Colonic mucosa (tissue), 4 donors: Measurements from ENCODE around the gene HPGDS. TPM values are rescaled to one million over a fixed set of nuclear protein-coding genes. Genes with fewer than 3 reads are reported as not detected.
"Not testable (repeated sequence)": the region's sequence is repeated elsewhere in the genome, so short reads cannot be mapped to it uniquely, and the experiment has no call there.

ENCODE experiments used
- DNase-seq: peaks from one replicate; pipeline ENCODE4 v3.0.0-alpha.2; 2020
- H3K27ac ChIP-seq: fragments of 200-600 bp; one replicate; pipeline ENCODE4 v1.8.0; 2021
- H3K27me3 ChIP-seq: fragments of 200-600 bp; one replicate; pipeline ENCODE4 v1.8.0; 2021
- H3K36me3 ChIP-seq: fragments of 200-600 bp; one replicate; pipeline ENCODE4 v1.8.0; 2021
- H3K4me1 ChIP-seq: fragments of 200-600 bp; one replicate; pipeline ENCODE4 v1.8.0; 2021; ENCODE audit warnings: mild to moderate bottlenecking
- H3K4me3 ChIP-seq: fragments of 200-600 bp; one replicate; pipeline ENCODE4 v1.8.0; 2021
- H3K9ac ChIP-seq, 2 donors: one replicate each; pipeline ENCODE4 v1.7.0; 2013; ENCODE audit warnings: control low read depth in 2 of 2, low read depth in 2 of 2, low read length in 2 of 2
- H3K9me3 ChIP-seq: fragments of 200-600 bp; one replicate; pipeline ENCODE4 v1.8.0; 2021
- intact Hi-C: fragments of 100-400 bp; cut with DNase I; formaldehyde crosslinking; loops from one replicate; pipeline ENCODE4 v1.14.1; 2022
- total RNA-seq, 2 donors: library from RNA; stranded (reverse); fragmentation: NEBNext Ultra II Directional in 1 of 2; extraction: Animal tissue kit (Norgen Biotek cat#: 25700) in 1 of 2; gene quantifications; one replicate each; pipeline ENCODE4 v1.2.1, GENCODE V29; 2021
- TF ChIP-seq, protein P1 (sequence below): fragments of 200-600 bp; IDR thresholded peaks from one replicate; pipeline ENCODE4 v1.8.0; 2022; ENCODE audit warnings: antibody characterized with exemption, mild to moderate bottlenecking
- donor health status: healthy.
- donor health status: DM: no; HTN: no; CAD: no.
- donor health status: DM: no; HTN: no; CAD: no.

The HPGDS gene
- 1 to 10 TPM; 1.5 to 1.7 TPM for total RNA-seq

DNA sequence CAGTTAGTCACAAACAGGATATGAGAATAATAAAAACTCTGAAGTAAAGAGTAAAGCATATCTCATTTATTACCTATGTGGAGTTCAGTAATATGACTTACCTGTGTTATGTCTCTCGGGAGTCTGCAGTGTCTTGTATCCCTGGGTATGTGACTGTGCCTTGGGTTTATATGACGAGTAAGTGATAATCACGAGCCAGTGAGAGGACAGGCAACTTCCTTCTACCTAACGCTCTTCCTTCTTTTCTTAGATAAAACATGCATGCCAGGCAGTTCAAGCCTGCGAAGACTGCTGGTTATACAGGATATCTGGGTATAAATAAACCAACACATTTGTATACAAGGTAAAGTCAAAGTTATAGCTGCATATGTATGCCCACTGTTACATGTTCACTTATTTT, at the start of gene HPGDS:
Gene HPGDS (minus strand): TSS at position 143 of the 400 bp plus-strand sequence. CDS start 8,207 bp downstream, outside the sequence.
- no peaks in the 10 kb centered on the region for H3K4me1 ChIP-seq
- H3K9me3 ChIP-seq = no peaks in the 10 kb centered on the region
- DNase-seq = no peak
- H3K36me3 ChIP-seq = no peaks in the 10 kb centered on the region
- no peak within 1 kb of the TSS for H3K4me3 ChIP-seq
- TF ChIP-seq, protein P1, sequence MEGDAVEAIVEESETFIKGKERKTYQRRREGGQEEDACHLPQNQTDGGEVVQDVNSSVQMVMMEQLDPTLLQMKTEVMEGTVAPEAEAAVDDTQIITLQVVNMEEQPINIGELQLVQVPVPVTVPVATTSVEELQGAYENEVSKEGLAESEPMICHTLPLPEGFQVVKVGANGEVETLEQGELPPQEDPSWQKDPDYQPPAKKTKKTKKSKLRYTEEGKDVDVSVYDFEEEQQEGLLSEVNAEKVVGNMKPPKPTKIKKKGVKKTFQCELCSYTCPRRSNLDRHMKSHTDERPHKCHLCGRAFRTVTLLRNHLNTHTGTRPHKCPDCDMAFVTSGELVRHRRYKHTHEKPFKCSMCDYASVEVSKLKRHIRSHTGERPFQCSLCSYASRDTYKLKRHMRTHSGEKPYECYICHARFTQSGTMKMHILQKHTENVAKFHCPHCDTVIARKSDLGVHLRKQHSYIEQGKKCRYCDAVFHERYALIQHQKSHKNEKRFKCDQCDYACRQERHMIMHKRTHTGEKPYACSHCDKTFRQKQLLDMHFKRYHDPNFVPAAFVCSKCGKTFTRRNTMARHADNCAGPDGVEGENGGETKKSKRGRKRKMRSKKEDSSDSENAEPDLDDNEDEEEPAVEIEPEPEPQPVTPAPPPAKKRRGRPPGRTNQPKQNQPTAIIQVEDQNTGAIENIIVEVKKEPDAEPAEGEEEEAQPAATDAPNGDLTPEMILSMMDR = no peak
- H3K9ac ChIP-seq = no peak within 1 kb of the TSS
- intact Hi-C loops = no loop called here
- no peak within 1 kb of the TSS for H3K27ac ChIP-seq
- H3K27me3 ChIP-seq = no peaks in the 10 kb centered on the region

DNA sequence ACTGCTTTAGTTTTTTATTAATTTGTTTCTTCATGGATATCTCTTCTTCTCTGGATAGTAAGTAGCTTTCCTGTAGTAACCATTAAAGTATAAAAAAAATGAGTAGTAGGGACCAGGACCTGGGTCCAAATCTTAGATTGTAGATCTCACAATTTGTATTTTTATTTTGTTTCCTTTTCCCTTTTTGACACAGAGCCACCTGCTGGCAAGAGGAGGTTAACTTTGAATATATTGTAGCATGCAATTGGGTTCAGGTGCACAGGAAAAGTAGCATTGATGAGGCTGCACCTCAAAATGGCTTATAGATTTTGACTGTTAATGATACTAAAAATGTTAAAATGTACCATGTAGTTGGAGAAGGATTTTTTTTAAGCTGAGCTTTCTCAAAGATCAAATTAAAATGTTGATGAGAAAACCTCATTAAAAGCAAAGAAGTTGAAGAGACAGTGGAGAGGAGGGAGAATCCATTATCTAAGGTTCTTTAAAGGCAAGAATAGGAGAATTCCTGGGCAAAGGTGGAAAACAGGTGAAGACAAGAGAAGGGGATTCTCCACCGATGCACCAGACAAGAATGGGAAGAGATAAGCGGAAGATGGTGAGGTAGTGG, 48.3 kb upstream of the HPGDS start:
- peak; percentile 27 for DNase-seq
- Histone ChIP-seq H3K4me1 (no peaks in the 10 kb centered on the region), H3K4me3 (no peak overlapping the region), H3K27me3 (no peaks in the 10 kb centered on the region), H3K27ac (no peak overlapping the region), H3K9ac (no peak overlapping the region), H3K9me3 (no peaks in the 10 kb centered on the region), H3K36me3 (no peaks in the 10 kb centered on the region)
- intact Hi-C loops = loop anchor here (10.0 kb wide), 1 partner anchor 596 kb away; no protein-coding TSS in a partner anchor
- TF ChIP-seq, protein P1 = peak; percentile 33

DNA sequence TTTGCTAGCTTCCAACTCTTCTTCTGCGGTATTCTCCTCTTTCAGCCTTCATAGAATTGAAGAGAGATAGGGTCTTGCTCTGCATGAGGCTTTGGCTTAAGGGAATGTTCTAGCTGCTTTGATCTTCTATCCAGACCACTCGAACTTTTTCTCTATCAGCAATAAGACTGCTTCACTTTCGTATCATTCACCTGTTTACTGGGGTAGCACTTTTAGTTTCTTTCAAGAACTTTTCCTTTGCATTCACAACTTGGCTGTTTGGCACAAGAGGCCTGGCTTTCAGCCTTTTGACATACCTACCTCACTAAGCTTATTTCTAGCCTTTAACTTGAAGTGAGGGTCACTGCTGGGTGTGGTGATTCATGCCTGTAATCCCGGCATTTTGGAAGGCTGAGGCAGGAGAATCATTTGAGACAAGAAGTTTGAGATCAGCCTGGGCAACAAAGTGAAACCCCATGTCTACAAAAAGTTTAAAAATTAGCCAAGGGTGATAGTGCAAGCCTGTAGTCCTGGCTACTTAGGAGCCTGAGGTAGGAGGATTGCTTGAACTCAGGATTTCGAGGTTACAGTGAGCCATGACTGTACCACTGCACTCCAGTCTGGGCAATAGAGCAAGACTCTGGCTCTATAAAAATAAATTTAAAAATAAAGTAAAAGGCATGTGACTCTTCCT, 47.1 kb upstream of the HPGDS start:
- Histone ChIP-seq H3K9ac (no peak overlapping the region), H3K27me3 (no peaks in the 10 kb centered on the region), H3K9me3 (no peaks in the 10 kb centered on the region), H3K4me1 (no peaks in the 10 kb centered on the region), H3K4me3 (no peak overlapping the region), H3K27ac (no peak overlapping the region), H3K36me3 (no peaks in the 10 kb centered on the region)
- no peak for DNase-seq
- intact Hi-C loops = loop anchor here (5.0 to 10.0 kb wide), 2 partner anchors 82 to 595 kb away; no protein-coding TSS in a partner anchor
- TF ChIP-seq, protein P1 = no peak

DNA sequence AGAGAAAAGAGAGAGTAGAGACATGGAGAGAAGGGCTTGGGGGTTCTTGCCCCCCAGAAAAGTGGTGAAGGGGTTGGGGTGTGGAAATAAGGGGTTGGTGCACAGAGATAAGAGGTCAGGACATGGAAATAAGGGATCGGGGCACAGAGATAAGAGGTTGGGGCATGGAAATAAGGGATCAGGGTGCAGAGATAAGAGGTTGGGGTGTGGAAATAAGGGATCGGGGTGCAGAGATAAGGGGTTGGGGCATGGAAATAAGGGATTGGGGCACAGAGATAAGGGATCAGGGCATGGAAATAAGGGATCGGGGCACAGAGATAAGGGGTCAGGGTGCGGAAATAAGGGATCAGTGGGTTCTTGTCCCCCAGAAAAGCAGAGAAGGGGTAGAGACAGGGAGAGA, 45.3 kb upstream of the HPGDS start:
- intact Hi-C loops = loop anchor here (5.0 kb wide), 1 partner anchor 81 kb away; no protein-coding TSS in a partner anchor
- H3K9ac ChIP-seq, DNase-seq, H3K4me3 ChIP-seq, H3K4me1 ChIP-seq, H3K36me3 ChIP-seq, H3K27ac ChIP-seq, H3K9me3 ChIP-seq, H3K27me3 ChIP-seq: not testable (repeated sequence)

DNA sequence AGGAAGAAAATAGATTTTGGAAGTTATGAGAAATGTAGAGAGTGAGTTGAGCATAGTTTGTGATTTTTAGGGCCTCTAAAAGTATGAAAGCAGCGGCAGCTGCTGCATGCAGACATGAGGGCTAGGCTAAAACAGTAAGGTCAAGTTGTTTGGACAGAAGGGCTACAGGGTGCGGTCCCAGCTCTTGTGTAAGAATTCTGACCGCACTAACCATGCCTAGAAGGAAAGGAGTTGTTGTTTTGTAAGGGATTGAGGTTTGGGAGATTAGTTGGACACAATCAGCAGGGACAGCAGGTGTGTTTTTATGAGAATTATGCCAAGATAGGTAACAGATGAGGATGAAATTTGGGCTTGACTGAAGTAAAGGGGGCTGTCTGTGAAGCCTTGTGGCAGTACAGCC, 42.8 kb upstream of the HPGDS start:
- H3K4me3 ChIP-seq, H3K36me3 ChIP-seq, H3K9me3 ChIP-seq, DNase-seq, H3K9ac ChIP-seq, H3K27ac ChIP-seq, H3K4me1 ChIP-seq, H3K27me3 ChIP-seq: not testable (repeated sequence)
- intact Hi-C loops = loop anchor here (5.0 kb wide), 1 partner anchor 78 kb away; no protein-coding TSS in a partner anchor

DNA sequence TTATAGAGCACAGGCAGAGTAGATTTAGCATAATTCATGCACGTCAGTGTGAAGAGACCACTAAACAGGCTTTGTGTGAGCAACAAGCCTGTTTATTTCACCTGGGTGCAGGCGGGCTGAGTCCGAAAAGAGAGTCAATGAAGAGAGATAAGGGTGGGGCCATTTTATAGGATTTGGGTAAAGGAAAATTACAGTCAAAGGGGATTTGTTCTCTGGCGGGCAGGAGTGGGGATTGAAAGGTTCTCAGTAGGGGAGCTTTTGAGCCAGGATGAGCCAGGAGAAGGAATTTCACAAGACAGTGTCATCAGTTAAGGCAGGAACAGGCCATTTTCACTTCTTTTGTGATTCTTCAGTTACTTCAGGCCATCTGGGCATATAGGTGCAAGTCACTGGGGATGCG, 40.3 kb upstream of the HPGDS start:
- DNase-seq, intact Hi-C loops, H3K9ac ChIP-seq, H3K27ac ChIP-seq, H3K36me3 ChIP-seq, H3K9me3 ChIP-seq, H3K4me3 ChIP-seq, H3K4me1 ChIP-seq, H3K27me3 ChIP-seq: not testable (repeated sequence)

DNA sequence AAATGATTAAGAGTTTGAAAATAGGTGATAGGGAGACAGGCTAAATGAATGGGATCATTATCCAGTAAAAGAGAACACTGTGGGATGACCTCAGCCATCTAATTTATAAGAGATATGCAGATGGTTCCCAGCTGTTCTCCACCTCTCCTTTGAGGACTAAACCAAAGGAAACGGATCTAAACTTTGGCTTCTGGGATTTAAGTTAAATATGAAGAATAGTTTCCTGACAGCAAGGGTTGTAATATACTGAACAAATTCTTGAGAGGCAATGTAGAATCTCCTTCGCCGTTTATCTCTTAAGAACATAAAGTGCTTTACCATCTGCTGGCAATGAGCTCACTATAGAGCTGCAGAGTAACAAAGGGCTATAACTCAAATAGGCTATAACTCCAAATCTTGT, 35.4 kb upstream of the HPGDS start:
- no peaks in the 10 kb centered on the region for H3K27me3 ChIP-seq
- intact Hi-C loops = no loop called here
- DNase-seq = no peak
- no peak overlapping the region for H3K4me3 ChIP-seq
- H3K36me3 ChIP-seq = no peaks in the 10 kb centered on the region
- no peaks in the 10 kb centered on the region for H3K4me1 ChIP-seq
- no peak overlapping the region for H3K9ac ChIP-seq
- no peaks in the 10 kb centered on the region for H3K9me3 ChIP-seq
- no peak overlapping the region for H3K27ac ChIP-seq
- TF ChIP-seq, protein P1 = no peak
